AG04449 (cell line): Measurements from ENCODE around the gene SLCO2A1.

ENCODE experiments used
- CTCF ChIA-PET: fragments of 350-600 bp; formaldehyde crosslinking; extraction: SDS; loops from one replicate; lab custom pipeline; 2021; ENCODE audit warnings: antibody characterized with exemption; lab: Yijun Ruan, JAX
- POLR2A ChIA-PET: fragments of 400-600, 350-600 bp; formaldehyde crosslinking; extraction: SDS; loops from one replicate; lab custom pipeline; 2020; ENCODE audit warnings: antibody characterized with exemption, inconsistent platforms; lab: Yijun Ruan, JAX
- DNase-seq: peaks from one replicate; pipeline ENCODE4 v3.0.0-alpha.2; 2010; ENCODE audit warnings: low read depth, low spot score
- H3K4me3 ChIP-seq: 2 replicates; pipeline ENCODE4 v1.5.1; 2011; ENCODE audit warnings: low read depth, mild to moderate bottlenecking, control low read depth, low read length
- CTCF ChIP-seq: IDR thresholded peaks from one replicate; pipeline ENCODE4 v1.5.1; 2011; ENCODE audit warnings: mild to moderate bottlenecking, moderate library complexity, low read length, control low read depth, inconsistent platforms; ENCODE audit not compliant: insufficient read depth; ENCODE audit errors: missing control alignments

SLCO2A1 gene

DNA sequence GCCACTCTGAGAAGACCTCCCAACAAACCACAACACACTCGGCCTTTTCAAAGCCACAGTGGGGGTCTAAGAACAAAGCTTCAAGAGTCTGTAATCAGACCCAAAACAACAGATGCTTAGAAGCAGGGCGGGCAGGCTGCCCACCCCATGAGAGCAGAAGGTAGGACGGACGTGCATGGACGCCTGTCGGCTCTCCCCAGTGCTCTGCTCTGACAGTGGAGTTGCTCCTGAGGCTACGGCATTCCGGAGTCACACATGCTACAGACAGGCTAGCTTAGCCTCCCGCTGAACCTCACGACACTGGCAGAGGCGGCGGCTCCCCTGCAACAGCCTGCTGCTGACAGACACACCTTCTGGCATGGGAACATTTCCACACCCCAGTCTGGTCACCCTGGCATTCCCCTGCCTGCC is 33.5 kb downstream of the SLCO2A1 start:
- no peak for DNase-seq

DNA sequence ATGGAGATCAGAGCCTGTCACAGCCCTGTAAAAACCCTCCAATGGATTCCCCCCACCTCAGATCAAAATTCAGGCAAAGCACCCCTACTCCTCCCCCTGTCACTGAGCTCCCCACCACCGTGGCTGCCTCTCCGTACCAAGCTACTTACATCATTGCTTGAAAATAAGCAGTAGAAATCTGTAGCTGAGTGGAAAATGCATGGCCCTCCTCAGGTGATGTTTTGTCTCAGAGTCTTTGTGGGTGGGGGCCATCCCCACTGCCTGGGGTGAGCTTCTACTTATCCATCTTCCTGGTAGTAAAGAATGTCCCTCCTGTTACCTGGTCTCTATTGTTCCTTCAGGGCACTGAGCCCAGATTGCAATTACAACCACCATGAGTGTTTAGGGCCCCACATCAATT is 34.5 kb downstream of the SLCO2A1 start:
- no peak overlapping the region for H3K4me3 ChIP-seq
- POLR2A ChIA-PET: no interaction called here
- DNase-seq: no peak
- TF ChIP-seq CTCF: no peak
- CTCF ChIA-PET: interaction anchor here (0.8 kb wide), 1 partner anchor 19 kb away, joined by 3 read pairs; no protein-coding TSS in a partner anchor

More for the DNA sequence above, 33.5 kb downstream of the SLCO2A1 start:
- TF ChIP-seq CTCF: no peak
- no peak overlapping the region for H3K4me3 ChIP-seq
- POLR2A ChIA-PET: interaction anchor here (0.6 kb wide), 1 partner anchor 64 kb away, joined by 3 read pairs; no protein-coding TSS in a partner anchor
- CTCF ChIA-PET: no interaction called here

GRCh38 chr3:133994166-133994890 is 35.4 kb downstream of the SLCO2A1 start:
- ChIA-PET POLR2A (no interaction called here), CTCF (no interaction called here)
- H3K4me3 ChIP-seq: no peak overlapping the region
- TF ChIP-seq CTCF: no peak
- no peak for DNase-seq

DNA sequence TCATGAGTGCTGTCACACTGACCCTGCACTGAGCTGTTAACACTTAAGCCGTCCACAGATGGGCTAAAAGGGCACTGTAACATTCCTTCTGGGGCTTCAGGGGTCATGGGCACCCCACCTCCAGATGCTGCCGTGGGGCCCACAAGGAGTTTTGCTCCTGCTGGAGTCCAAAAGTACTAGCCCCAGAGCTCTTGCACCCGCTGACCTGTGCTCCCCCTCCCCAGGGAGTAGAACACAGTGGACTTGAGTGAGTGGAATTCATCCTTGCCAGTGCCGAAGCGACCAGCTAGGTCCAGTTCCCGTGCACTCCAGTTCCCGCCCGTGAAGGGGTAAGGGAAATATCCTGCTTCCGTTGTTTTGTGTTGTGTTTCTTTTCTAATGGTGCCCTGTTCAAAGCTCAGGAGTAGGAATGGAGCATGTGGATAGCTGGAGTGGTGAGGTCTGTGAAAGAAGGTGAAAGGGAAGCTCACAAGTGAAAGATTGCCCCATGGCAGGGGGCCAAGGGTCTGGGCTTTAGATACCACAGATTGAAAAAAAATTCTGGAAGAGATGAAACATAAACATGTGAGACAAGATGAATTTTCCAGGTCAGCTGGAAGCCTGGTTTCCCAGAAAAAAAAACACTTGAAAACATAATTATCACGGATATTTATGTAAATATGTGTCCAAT is 36.6 kb downstream of the SLCO2A1 start:
- no peak for TF ChIP-seq CTCF
- ChIA-PET CTCF (interaction anchor here (0.8 to 1.8 kb wide), 3 partner anchors 9 to 38 kb away, joined by 3 to 4 read pairs (median 3); no protein-coding TSS in a partner anchor), POLR2A (no interaction called here)
- no peak for DNase-seq
- no peak overlapping the region for H3K4me3 ChIP-seq

GRCh38 chr3:133992381-133992780 is 37.3 kb downstream of the SLCO2A1 start:
- TF ChIP-seq CTCF: no peak
- H3K4me3 ChIP-seq: no peak overlapping the region
- POLR2A ChIA-PET: no interaction called here
- CTCF ChIA-PET: interaction anchor here (1.2 to 1.8 kb wide), 2 partner anchors 10 to 39 kb away, joined by 3 to 4 read pairs; no protein-coding TSS in a partner anchor
- DNase-seq: no peak

DNA sequence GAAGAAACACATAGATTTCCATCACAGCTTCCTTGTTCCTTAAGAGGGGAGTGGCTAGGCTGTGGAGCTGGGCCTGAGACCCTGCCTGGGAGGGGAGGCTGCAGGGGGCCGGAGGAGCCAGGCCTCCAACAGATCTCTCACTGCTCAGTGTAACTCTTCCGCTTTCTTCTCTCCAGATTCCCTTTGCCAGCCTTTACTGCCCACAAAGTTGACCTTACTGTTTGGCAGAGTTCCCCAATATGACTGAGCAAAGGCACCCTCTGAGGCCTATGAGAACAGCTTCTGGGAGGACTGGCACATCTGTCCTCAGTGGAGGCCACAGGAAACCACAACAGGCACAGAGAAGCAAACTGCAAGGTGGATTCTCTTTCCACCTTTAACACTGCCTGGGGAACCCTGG is 38.1 kb downstream of the SLCO2A1 start:
- ChIA-PET CTCF (interaction anchor here (1.8 kb wide), 1 partner anchor 11 kb away, joined by 4 read pairs; no protein-coding TSS in a partner anchor), POLR2A (no interaction called here)
- no peak overlapping the region for H3K4me3 ChIP-seq

More for the DNA sequence above, 38.1 kb downstream of the SLCO2A1 start:
- DNase-seq: no peak
- TF ChIP-seq CTCF: no peak
